NCI-H1694 treated with DMSO at 0.1 percent for 48 hours (cell line): Measurements from ENCODE around the gene UBAP2L.
"Not testable (repeated sequence)": the region's sequence is repeated elsewhere in the genome, so short reads cannot be mapped to it uniquely, and the experiment has no call there.

Experiments
- DNase-seq: peaks from one replicate; lab custom pipeline; 2025; lab: John Stamatoyannopoulos, UW

UBAP2L gene

DNA sequence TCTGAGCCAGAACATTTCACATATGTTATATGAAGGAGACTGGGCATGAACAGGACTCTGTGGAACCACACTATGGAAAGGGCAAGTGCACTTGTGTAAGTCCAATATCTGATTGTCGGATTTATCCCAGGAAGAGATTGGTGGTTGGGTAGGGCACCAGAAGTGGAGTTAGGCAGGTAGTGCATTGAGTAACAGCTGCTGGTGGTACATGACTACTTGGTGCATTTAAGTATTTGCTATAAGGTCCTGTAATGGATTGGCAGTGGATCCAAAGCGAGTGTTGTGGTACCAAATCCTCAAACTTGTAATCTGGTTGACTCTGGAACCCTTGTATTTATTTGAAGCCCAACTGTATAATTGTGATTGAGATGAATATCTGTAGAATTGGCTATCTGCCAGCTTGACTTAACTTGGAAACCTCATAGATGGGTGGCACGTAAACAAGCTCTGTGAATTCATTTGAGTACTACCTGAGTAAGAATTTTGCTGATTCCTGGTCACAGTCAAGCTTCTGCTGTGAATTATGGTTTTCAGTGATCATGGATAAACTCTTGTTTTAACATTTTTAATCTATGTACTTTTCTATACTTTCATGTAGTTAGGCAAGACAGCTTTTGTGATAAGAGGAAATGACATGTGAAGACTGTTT, 21.1 kb downstream of the UBAP2L start:
- DNase-seq, result no peak

DNA sequence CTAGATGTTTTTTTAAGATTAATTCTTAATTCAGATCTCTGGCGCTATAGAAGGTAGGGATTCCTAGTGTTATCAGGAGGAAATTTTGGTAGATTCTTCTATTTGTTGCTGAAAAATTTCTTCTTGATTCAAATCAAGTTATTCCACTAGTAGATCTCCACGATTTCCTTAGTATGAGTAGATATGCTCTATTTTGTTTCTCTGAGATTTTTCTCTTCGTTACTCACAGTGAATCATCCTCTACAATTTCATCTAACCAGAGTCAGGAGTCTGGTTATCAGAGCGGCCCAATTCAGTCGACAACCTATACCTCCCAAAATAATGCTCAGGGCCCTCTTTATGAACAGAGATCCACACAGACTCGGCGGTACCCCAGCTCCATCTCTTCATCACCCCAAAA, 32.9 kb downstream of the UBAP2L start:
- no peak for DNase-seq

DNA sequence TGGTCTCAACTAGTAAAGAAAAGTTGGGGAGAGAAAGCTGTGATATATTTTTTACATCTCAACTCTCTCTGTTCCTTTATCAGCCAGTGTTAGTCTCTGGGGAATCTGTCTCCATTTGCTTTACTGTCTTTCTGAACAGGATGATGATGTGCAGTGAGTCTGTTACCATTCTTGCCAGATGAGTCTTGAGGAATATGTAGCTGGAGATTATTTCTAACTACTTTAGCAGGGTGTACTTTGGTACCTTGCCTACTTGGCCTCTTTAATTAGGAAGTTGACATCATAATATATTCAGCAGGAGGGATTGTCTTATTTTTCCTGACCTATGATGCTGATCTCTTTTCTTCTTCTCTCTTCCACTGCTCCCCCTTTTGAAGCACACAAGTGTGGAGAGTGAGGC, 35.9 kb downstream of the UBAP2L start:
- no peak for DNase-seq

DNA sequence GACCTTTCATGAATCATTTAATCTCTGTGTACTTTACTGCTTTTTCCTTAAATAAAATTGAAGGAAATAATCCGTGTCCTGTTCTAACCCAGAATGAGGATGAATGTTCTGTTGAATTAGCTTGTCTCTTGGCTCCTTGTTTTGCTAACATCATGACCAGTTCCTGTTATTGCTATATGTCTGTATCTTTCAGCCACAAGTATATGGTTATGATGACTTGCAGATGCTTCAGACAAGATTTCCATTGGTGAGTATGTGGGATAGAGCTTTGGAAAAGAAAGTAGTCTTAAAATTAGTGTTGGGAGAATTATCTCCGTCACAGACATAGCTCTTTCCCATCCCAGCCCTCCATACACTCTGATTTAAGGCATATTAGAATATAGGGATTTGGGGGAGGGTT, 38.0 kb downstream of the UBAP2L start:
- no peak for DNase-seq

DNA sequence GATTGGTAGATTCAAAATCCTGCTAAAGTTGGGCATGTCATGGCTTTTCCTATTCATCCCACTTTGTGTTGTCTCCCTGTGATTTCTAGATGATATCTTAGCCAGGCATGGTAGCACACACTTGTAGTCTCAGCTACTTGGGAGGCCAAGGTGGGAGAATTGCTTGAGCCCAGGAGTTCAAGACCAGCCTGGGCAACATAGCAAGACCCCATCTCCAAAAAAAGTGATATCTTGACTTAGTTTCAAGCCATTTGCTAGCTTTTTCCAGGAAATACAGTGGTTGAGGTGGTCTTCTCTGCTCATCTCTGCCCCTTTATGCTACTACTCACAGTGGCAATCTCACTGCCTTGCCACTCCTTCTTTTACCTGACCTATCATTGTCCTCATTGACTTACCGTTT, 39.4 kb downstream of the UBAP2L start:
- no peak for DNase-seq

DNA sequence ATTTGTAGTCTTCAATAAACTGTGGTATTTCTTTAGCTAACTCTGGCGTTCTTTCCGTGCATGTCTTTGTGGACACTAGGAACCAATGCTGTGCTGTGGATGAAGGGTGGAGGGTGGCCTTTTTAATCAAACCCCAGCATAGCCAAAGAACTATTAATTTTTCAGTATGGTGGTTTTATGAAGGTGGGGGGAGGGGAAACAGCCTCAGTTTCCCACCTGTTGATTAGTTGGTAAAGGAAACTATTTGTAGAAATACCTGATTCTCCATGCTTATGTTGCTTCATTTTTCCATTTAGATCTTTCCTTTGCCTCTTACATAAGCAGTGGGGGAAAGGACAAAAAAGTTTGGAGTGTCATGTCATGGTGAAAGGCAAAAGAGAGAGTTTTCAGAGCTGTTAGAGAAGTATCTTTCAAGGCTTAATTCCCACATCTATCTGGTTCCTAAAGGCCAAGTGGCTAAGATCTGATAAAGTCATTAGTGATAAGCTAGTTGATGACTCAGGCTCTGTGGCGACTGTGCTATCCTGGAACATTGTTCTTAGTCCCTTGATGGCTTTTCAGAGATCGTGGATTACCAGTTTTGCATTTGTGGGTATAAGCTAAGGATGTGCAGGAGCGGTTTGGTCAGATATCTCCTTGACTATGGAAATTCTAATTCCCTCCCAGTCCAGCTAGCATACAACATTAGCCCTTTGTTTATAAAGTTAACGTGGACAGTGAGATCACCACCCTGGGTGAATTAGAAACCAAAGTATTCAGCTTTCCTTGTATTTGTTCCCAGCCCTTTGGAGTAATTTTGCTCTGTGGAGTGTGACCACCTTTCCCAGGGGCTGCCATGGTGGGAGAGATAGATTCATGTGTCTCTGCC, 42.9 kb downstream of the UBAP2L start:
- DNase-seq, result no peak

DNA sequence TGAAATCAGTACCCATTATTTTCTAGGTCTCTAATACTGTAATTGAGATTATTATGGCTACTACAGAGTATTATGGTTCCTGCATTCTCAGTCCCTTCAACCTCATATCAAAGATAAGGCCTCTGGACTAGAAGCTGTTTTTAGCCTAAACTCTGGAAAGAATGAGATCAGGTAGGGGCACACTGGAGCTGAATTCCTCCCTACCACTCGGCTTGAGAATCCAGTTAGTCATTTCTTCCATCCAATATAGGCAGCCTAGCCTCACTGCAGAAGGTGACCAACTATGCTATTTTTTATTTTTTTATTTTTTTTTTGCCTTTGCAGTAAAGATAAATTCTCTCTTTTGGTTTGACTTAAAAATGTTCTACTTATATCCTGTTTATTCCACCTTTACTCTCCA, 43.7 kb downstream of the UBAP2L start:
- DNase-seq, result no peak

DNA sequence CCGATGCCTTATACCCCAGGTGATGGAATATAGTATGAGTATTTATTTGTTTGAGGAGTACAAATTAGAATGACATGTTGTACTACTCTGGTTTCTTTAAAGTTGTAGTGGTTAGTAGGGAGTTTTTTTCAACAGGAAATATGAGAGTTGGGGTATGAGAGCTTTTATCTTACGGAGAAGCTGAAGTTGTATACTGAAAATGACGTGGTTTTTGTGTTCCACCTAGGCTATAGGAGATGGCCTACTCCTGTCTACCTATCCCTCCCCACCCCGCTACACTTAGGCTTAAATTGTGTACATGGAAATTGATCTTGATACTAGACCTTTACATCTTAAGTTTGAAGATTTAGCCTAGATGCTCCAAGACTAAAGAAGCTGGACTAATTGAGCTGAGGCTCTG, 44.8 kb downstream of the UBAP2L start:
- DNase-seq, result no peak

DNA sequence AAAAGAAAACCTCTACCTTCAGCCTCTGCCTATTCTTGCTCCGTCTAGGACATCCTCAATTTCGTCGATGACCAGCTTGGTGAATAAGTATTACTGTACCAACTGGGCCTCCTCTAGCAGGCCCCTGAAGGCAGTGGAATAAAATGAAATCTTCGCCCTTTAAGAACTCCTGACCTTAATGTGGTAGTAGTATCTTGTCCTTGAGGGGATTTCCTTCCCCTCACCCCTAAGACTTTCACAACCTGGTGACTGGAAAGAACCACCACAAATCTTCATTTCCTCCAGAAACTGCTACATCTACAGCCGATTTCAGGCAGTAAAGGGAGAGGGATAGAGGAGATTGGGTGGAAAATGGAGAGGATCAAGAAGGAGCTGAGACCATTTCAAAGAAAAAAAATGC, 50.1 kb downstream of the UBAP2L start:
- no peak for DNase-seq

DNA sequence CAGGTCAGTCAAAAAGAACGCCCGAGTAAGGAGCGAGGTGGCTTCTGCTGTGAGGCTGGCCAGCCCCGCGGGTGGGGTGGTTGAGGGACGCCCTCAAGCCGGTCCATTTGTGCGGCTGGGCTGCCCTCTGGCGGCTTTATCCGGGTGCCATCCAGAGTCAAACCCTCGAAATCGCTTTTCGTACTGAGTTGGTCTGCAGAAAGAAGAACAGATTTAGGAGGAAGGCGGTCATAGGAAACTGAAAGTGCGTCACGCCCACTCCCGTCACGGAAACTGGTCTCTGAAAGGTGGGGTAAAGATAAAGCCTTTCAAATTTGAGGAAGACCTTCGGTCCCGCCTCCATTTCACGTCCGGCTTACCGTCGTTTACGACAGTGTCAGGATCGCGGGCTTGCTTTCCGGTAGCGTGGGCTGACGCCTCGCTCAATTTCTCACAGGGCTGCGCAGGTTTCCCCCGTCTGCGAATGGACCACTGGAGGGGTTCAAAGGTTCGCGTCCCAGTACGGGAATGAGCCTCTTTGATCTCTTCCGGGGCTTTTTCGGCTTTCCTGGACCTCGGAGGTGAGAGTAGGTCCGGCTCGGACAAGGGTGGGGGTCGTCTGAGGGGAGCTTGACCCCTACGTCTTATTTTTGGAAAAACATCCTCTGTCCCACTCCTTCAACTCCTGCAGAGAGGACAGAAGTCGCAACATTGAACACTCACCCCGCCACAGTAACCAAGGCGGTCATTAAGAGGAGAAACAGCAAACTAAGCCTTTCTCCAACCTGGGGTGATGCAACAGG, 51.7 kb downstream of the UBAP2L start, which contains the start of gene HAX1:
Gene HAX1, plus strand, starts transcription at position 413 of the 782 bp plus-strand sequence. Its CDS starts 95 bp downstream, at position 508.
- DNase-seq, result peak; percentile 99

DNA sequence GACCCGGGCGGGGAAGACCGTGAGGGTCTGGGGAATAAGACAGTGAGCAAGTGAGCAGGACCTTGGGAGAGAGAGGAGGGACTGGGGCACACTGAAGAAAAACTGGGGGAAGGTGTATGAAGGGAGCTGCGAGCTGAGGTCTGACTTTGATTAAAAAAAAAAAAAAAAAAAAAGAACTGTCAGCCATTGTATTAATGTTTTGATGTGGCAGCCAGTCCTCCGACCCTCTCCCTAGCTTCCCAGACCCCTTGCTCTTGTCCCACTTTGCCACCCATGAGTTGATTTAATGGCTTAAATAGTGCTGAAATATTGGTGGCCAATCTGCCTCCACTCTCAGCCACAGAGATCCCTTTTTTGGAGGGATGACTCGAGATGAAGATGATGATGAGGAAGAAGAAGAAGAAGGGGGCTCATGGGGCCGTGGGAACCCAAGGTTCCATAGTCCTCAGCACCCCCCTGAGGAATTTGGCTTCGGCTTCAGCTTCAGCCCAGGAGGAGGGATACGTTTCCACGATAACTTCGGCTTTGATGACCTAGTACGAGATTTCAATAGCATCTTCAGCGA, 52.3 kb downstream of the UBAP2L start:
- no peak for DNase-seq

DNA sequence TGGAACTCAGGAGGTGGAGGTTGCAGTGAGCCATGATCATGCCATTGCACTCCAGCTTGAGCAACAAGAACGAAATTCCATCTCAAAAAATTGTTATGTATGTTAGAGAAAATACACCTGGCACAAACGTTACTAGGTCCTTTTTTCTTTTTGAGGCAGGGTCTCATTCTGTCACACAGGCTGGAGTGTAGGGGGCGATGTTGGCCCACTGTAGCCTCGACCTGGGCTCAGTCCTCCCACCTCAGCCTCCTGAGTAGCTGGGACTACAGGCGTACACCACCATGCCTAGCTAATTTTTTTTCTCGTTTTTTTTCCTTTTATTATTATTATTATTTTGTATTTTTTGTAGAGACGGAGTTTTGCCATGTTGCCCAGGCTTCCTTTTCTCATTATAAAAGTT, 56.0 kb downstream of the UBAP2L start:
- no peak for DNase-seq

DNA sequence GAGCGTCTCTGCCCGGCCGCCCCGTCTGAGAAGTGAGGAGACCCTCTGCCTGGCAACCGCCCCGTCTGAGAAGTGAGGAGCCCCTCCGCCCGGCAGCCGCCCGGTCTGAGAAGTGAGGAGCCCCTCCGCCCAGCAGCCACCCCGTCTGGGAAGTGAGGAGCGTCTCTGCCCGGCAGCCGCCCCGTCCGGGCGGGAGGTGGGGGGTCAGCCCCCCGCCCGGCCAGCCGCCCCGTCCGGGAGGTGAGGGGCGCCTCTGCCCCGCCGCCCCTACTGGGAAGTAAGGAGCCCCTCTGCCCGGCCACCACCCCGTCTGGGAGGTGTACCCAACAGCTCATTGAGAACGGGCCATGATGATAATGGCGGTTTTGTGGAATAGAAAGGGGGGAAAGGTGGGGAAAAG, 66.8 kb downstream of the UBAP2L start:
- DNase-seq, result not testable (repeated sequence)

DNA sequence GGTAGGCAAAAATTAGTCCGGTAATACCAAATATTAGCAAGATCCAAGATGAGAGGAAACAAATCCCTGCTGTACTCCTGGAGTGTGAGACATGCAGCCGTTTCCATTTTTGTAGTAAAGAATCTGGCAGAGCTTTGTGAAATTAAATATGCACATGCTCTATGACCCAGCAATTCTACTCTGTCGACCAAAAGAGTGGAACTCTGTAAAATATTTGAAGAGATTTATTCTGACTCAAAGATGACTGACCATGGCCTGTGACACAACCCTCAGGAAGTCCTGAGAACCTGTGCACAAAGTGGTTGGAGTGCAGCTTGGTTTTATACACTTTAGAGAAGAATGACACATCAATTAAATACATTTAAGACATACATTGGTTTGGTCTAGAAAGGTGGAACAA, 67.9 kb downstream of the UBAP2L start:
- DNase-seq, result no peak

DNA sequence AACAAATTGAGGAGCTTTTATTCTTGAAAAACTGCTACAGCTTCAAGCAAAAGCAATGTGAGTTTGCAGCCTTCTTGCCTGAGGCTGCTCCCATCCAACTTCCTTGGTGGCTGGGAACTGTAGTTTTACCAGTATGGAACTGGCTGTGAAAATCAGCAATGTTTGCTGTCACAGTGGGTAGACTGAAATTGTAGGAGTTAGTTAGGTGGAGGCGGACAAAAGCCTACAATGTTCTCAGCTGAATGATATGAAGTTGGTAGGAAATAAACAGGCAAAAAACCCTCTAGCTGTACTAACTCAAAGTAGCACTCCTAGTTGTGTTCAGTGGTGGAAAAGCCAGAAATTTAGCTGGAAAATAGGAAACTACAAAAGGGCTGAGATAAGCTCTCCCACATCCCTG, 70.2 kb downstream of the UBAP2L start:
- DNase-seq, result no peak

DNA sequence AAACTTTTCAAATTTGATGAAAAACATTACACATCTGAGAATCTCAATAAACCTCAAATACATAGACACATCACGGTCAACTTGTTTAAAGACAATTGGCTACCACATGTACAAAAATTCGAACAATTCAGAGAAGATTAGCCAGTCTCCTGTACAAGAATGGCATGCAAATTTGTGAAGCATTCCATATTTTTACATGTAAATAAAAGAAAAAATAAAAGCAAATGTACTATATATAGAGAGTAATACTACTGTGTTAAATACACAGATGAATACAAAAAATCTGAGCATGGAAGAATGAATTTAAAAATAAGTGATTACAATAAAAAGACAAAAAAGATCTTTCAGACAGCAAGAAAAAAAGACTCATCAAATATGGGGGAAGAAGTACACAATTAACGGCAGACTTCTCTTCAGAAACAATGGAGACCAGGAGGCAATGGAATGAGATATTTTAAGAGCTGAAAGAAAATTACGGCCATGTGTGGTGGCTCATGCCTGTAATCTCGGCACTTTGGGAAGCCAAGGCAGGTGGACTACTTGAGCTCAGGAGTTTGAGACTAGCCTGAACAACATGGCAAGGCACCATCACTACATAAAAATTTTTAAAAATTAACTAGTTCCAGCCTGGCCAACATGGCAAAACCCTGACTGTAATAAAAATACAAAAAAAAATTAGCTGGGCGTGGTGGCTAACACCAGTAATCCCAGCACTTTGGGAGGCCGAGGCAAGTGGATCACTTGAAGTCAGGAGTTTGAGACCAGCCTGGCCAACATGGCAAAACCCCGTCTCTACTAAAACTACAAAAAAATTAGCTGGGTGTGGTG, 74.9 kb downstream of the UBAP2L start:
- DNase-seq, result peak; percentile 19

DNA sequence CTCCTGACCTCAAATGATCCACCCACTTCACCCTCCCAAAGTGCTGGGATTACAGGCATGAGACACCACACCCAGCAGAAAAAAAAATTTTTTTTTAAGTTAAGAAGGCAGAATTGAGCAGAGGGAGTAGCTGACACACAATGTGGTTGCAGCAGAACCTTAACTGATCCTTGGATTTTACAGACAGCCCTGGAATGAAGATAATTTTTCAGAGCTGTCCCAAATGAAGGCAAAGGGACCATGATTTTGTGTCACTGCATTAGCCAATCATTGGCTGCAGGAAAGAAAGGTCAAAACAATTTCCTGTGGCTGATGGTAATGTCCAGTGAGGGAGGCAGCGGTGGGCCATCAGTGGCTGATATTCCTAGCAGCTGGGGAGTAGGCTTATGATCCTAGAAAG, 80.8 kb downstream of the UBAP2L start:
- DNase-seq, result no peak

DNA sequence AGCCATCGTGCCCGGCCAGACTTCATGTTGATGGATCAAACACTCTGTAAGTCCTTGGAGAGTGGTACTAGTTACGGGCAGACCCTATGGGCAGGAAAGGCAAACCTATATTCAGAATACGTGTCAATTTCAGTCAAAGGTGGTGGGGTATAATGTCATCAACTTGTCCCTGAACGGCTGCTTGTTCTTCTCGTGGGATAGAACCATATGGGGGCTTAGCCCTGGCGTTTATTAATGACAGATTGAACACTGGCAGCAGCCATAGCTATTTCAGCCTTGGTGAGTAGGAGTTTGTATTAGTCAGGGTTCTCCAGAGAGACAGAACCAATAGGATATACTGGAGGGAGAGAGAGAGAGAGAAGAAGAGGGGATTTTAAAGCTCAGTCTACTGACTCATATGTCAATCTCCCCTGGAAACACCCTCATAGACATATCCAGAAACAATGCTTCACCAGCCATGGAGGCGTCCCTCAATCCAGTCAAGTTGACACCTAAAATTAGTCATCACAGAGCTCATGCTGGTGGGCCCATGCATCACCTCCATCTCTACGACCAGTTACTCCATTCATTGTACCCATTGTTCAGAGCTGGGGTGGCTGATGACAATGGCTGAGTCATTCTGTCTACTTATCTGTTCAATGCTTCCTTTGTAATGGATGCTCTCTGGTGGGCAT, 84.0 kb downstream of the UBAP2L start:
- no peak for DNase-seq

DNA sequence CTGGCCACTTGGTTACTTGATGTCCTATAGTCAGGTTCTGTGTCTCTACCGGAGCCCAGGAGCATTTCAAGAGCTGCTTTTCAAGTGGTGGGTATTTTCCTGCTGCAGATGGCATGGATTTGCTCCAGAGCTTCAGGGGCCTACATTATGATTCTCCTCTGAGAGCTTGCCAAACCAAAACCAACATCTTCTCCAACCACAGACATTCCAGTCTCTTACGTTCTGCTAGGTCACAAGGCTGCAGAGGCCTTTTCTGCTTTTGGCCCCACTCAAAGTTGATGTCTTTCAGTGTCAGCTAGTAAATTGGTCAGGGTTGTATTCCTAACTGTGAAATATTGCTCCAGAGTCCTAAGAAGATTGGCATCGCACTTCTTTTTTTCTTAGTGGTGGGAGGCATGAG, 85.4 kb downstream of the UBAP2L start:
- DNase-seq, result no peak

DNA sequence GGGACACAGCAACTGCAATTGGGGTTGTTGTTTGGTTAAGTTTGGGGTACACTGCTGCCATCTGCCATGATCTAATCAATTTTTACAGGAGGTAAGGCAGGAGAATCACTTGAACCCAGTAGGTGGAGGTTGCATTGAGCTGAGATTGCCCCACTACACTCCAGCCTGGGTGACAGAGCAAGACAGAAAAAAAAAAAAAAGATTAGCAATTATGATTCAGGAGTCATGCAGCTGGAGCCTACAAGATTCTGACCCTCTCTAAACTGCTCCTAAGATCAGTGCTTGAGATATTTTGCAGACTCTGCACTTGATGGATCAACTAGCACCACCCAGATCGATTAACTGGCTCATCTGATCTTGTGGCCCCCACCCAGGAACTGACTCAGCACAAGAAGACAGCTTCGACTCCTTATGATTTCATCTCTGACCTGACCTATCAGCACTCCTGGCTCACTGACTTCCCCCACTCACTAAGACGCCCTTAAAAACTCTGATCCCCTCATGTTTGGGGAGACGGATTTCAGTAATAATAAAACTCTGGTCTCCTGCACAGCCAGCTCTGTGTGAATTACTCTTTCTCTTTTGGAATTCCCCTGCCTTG, 87.0 kb downstream of the UBAP2L start:
- not testable (repeated sequence) for DNase-seq
